Activated T-cell treated with anti-CD3 and anti-CD28 coated beads, Interleukin-2, amount 50 U/mL, for 4 hours (primary cell): Measurements from ENCODE around the gene SPATA33. TPM values are rescaled to one million over a fixed set of nuclear protein-coding genes. Genes with fewer than 3 reads are reported as not detected.

Experiments
- ATAC-seq, 2 donors: fragments of 200-7000 bp; cut with Tn5 transposase; one replicate each; pipeline ENCODE4 v1.10.0; 2021
- DNase-seq: peaks from one replicate; pipeline ENCODE4 v3.0.0-alpha.2; 2020
- H3K27me3 Mint-ChIP-seq: one replicate; pipeline ENCODE4 v1.8.0; 2021; ENCODE audit warnings: low read depth, mixed read lengths
- H3K36me3 Mint-ChIP-seq: one replicate; pipeline ENCODE4 v1.8.0; 2022; ENCODE audit warnings: mixed read lengths; ENCODE audit not compliant: insufficient read depth
- H3K4me1 Mint-ChIP-seq: one replicate; pipeline ENCODE4 v1.8.0; 2021; ENCODE audit warnings: low read depth, mixed read lengths
- H3K4me3 Mint-ChIP-seq: one replicate; pipeline ENCODE4 v1.8.0; 2021; ENCODE audit warnings: mild to moderate bottlenecking, moderate library complexity, mixed read lengths
- H3K9me3 Mint-ChIP-seq: one replicate; pipeline ENCODE4 v1.8.0; 2021; ENCODE audit warnings: mixed read lengths
- total RNA-seq, 3 donors: library from RNA; stranded (reverse); gene quantifications; one replicate each; pipeline ENCODE4 v1.2.1, GENCODE V29; 2021

Gene SPATA33
- 10 to 100 TPM in 1 of 3 donors, 1 to 10 TPM in 2; 7.5 to 11.8 (median 8.0) TPM for total RNA-seq

DNA sequence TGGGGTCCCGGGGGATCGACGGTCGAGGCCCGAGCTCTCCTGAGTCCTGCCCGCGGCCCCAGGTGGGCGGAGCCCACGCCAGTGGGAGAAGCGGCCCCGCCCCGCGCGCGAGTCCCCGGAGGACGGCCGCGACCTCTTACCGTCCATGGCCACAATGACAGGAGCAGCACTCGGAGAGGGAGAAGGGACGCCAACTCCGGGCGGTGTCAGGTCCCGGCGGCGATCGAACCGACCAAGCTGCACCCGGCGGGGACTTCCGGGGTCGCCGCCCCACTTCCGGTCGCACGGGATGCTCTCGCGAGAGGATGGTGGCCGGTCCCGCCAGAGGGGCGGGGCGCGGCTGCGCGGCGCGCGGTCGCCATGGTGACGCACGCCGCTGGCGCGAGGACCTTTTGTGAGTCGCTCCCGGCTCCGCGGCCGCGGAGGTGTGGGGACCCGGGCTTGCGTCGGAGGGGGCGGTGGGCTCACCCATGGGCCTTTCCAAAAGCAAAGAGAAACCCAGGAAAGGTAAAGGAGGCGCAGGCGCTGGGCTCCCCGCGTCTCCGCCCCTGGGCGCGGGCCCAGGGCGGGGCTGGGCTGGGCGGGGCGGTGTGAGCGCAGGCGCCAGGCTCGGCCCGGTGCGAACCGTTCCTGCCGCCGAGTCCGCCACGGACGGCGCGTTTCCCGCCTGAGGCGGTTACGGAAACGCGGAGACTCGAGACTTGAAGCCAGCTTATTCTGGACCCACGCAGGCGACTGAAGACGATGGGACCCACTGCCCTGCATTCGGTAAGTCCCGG is at the start of gene SPATA33, which contains the start of gene CHMP1A:
SPATA33 (plus strand) TSS at position 395 of the 779 bp plus-strand sequence; CDS start at position 471, 76 bp downstream.
CHMP1A (minus strand) TSS at position 267 of the 779 bp plus-strand sequence; CDS start at position 147, 120 bp downstream.
- ATAC-seq (peak; percentile 95 to 96), DNase-seq (peak; percentile 92)
- Mint-ChIP-seq H3K36me3 (peaks cover 8% of the 10 kb centered on the region), H3K4me1 (peaks cover 27% of the 10 kb centered on the region), H3K4me3 (peak within 1 kb of the TSS; percentile 92), H3K9me3 (no peaks in the 10 kb centered on the region), H3K27me3 (no peaks in the 10 kb centered on the region)

DNA sequence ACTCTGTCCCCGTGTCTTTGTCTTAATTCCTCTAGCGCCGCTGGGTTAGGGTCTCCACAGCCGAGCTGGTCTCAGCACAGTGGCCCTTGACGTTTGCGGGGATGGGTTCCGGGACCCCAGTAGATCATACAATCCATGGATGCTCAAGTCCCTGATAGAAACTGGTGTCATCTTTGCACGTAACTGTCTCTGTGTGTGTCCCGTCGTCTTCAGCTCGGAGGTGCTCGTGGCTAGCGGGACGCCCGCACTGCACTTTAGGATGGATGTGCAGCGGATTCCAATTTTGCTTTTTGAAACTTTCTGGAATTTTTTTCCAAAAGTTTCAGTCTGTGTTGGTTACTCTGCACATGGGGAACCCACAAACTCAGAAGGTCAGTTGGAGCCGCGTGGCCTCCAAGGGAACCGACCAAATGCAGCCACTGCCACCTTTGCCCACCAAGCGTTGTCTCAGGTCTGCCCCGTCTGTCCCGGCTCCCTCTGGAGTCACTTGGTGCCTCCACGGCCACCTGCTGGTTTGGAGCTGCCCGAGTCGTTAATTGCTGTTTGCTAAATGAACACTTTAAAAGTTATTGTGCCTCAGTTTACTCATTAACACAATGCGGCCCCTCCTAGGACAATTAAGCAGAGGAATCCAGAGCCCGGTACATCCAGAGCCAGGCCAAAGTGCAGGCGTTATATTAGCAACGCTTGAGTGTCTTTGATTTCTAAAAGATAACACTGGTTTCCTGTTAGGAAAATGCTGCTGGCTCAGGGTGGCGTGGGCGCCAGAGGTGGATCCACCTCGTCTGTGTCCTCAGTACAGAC is 49.5 kb upstream of the SPATA33 start:
- DNase-seq (no peak), ATAC-seq (no peak)
- Mint-ChIP-seq H3K27me3 (peaks cover 4% of the 10 kb centered on the region), H3K36me3 (no peaks in the 10 kb centered on the region), H3K4me1 (peaks cover under 1% of the 10 kb centered on the region), H3K4me3 (no peak overlapping the region), H3K9me3 (no peaks in the 10 kb centered on the region)

DNA sequence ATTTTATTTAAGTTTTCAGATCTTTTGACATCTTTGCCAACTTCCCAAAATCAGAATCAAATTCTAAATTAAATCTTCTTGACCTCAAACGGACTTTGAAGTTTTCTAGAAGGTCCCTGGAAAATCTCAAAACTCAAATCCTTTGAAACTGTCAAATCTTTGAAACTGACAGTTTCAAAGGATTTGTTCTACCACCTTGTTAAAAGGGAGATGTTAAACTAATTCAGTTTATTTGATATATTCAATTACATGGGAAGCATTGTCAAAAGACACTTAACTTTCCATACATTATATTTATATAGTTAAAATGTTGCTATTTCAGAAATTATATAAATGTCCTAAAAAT is 47.6 kb upstream of the SPATA33 start:
- Mint-ChIP-seq H3K4me3 (no peak overlapping the region), H3K27me3 (peaks cover 3% of the 10 kb centered on the region), H3K4me1 (peaks cover 3% of the 10 kb centered on the region), H3K36me3 (no peaks in the 10 kb centered on the region), H3K9me3 (no peaks in the 10 kb centered on the region)
- DNase-seq = no peak
- no peak for ATAC-seq

DNA sequence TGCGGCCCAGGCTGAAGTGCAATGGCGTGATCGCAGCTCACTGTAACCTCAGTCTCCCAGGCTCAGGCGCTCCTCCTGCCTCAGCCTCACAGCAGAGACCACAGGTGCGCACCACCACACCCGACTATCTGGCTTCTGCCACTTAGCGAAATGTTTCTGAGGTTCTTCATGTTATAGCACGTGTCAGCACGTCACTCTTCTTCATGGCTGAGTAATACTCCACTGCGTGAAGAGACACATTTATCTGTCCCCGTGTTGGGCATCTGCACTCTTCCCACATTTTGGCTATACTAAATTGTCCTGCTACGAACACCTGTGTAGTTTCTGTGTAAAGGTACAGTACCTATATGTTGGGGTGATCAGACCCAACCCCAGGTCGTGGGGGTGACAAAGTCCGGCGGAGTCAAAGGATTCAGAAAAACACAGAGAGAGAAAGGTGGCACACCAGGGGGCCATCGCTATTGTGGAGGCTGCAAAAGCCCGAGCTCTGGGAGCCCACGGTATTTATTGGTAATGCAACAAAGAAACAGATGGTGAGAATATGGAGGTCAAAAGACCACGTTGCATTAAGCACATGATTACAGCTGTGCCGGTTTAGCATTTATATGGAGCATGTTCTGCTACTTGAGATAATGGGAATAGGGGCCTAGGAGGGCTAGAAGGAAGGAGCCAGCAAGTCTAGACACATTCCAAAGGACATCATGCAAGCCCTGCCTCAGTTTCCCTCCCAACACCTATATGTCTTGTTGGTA is 45.0 kb upstream of the SPATA33 start:
- Mint-ChIP-seq H3K9me3 (no peaks in the 10 kb centered on the region), H3K27me3 (peaks cover 3% of the 10 kb centered on the region), H3K4me1 (peaks cover 15% of the 10 kb centered on the region), H3K36me3 (no peaks in the 10 kb centered on the region), H3K4me3 (no peak overlapping the region)
- DNase-seq (no peak), ATAC-seq (no peak)

DNA sequence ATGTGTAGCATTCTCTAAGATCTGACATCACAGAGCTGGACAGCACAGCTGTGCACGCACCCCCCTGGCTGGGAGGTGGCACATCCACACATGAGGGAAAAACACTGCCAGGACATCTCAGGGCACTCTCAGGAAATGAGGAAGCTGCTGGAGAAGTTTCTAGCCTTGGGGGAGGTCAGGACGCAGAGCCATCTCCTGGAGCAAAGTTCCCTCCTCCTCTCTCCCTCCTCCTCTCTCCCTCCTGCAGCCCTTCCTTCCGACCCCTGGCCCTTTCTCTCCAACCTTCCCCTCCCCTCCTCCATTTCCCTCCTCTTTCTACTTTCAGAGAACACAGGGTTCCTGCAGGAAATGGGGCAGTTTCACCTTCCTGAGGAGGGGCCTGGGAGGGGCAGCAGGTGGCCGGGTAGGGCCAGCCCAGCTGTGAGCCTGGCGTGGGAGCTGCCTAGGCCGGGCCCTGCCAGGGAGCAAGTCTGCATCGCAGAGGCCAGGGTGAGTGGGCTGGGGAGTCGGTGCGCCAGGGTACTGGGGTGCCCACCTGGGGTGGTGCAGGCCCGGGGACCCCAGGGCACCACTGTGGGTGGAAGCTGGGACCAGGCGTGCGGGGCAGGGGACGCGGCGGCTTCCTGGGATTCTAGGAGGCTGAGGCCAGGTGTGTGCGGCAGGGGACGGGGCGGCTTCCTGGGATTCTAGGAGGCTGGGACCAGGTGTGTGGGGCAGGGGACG is 44.2 kb upstream of the SPATA33 start, which contains the start of gene DPEP1:
DPEP1 (plus strand) TSS at position 412 of the 723 bp plus-strand sequence. CDS start 16,769 bp downstream, outside the sequence.
- peaks cover 3% of the 10 kb centered on the region for H3K27me3 Mint-ChIP-seq
- DNase-seq = no peak
- H3K4me1 Mint-ChIP-seq = peaks cover 15% of the 10 kb centered on the region
- no peaks in the 10 kb centered on the region for H3K9me3 Mint-ChIP-seq
- no peaks in the 10 kb centered on the region for H3K36me3 Mint-ChIP-seq
- ATAC-seq = no peak
- H3K4me3 Mint-ChIP-seq = no peak within 1 kb of the TSS

DNA sequence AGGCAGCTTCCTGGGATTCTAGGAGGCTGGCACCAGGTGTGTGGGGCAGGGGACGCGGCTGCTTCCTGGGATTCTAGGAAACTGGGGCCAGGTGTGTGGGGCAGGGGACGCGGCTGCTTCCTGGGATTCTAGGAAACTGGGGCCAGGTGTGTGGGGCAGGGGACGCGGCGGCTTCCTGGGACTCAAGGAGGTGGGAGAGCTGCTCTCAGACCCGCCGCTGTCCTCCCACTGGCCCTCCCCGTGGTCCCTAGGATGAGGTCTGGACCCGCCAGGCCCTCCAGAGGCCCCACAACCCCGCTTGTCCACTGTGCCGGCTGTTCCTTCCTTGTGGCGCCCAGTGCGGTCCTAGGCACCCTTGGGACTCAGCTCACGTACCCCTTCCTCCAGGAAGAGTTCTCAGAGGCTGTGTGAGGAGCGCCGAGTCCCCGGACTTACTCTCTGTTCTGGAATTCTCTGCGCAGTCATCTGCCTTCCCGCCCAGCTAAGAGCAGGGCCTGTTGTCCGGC is 43.6 kb upstream of the SPATA33 start:
- H3K36me3 Mint-ChIP-seq = no peaks in the 10 kb centered on the region
- H3K4me1 Mint-ChIP-seq = peaks cover 15% of the 10 kb centered on the region
- H3K27me3 Mint-ChIP-seq = peaks cover 3% of the 10 kb centered on the region
- ATAC-seq = no peak
- no peak overlapping the region for H3K4me3 Mint-ChIP-seq
- H3K9me3 Mint-ChIP-seq = no peaks in the 10 kb centered on the region
- DNase-seq = no peak

DNA sequence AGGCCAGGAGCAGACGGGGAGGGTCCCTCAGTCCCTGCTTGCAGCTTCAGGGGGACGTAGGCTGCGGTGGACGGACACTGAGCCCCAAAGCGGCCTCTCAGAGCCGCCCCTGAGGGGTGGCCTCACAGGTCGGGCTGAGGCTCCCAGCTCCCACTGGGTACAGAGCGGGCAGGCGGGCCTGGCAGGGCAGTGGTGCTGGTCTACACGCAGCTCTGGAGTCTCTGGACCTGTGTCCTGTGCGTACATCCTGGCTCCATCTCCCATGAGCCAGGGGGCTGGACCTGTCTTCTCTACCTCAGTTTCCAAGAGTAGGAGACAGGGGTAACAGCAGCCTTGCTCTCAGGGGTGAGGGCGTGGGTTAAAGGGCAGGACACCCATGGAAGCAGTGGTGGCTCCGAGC is 42.5 kb upstream of the SPATA33 start:
- Mint-ChIP-seq H3K4me3 (no peak overlapping the region), H3K36me3 (no peaks in the 10 kb centered on the region), H3K9me3 (no peaks in the 10 kb centered on the region), H3K4me1 (peaks cover 15% of the 10 kb centered on the region), H3K27me3 (peaks cover 3% of the 10 kb centered on the region)
- DNase-seq (no peak), ATAC-seq (peak in 1 of 2 donors; percentile 34)

DNA sequence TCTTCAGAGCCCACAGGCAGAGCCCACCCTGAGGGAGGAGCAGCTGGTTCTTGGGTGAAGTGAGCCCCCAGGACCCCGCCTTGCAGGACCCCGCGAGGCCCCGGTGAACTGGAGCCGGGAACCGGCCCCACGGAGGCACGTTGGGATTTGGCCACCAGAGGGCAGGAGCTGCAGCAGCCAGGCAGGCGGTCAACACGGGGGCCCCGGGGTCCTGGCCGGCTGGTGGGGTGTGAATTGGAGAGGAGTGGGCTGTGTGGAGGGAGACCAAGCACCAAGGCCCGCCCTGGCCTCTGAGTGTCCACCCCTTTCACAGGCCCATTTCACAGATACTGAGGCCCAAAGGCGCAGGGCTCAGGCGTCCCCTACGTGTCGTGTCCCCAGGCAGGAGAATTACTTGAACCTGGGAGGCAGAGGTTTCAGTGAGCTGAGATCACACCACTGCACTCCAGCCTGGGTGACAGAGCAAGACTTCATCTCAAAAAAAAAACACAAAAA is 42.0 kb upstream of the SPATA33 start:
- H3K9me3 Mint-ChIP-seq = no peaks in the 10 kb centered on the region
- H3K27me3 Mint-ChIP-seq = peaks cover 3% of the 10 kb centered on the region
- H3K4me1 Mint-ChIP-seq = peaks cover 15% of the 10 kb centered on the region
- no peak overlapping the region for H3K4me3 Mint-ChIP-seq
- DNase-seq (peak; percentile 32), ATAC-seq (peak; percentile 34 to 56)
- H3K36me3 Mint-ChIP-seq = no peaks in the 10 kb centered on the region

DNA sequence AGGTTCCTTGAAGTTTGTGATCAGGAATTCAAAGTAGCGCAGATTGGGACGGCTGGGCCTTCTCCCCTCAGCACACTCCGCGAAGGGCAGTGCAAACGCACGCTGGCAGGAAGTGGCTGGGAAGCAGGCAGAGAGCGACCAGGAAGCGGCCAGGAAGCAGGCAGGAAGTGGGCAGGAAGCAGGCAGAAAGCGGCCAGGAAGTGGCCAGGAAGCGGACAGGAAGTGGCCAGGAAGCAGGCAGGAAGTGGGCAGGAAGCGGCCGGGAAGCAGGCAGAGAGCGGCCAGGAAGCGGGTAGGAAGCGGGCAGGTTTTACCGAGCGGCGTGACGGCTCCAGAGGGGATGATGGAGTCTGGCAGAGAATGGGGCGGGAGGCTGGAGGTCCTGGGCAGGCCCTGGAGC is 41.0 kb upstream of the SPATA33 start:
- Mint-ChIP-seq H3K4me1 (peaks cover 15% of the 10 kb centered on the region), H3K36me3 (no peaks in the 10 kb centered on the region), H3K4me3 (peak overlapping the region; percentile 19), H3K27me3 (peaks cover 5% of the 10 kb centered on the region), H3K9me3 (no peaks in the 10 kb centered on the region)
- no peak for ATAC-seq
- DNase-seq = no peak

DNA sequence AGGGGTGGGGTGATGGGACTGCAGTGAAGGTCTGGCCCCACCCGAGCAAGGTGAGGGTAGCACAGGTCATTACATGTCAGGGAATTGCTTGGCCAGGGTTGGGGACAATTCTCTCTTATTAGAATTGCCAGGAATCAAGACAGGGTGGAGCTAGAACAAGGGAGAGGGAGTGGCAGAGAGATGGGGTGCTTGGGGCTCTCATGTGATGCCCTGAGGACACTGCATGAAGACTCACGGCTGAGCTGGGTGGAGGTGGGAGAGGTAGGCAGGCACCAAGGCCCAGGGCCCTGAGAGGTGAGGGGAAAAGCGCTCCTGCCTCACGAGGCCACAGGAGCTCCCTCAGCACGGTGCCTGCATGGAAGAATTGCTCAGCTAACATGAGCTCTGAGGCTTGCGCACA is 40.6 kb upstream of the SPATA33 start:
- peaks cover 7% of the 10 kb centered on the region for H3K27me3 Mint-ChIP-seq
- H3K36me3 Mint-ChIP-seq = no peaks in the 10 kb centered on the region
- DNase-seq (no peak), ATAC-seq (peak in 1 of 2 donors; percentile 38)
- H3K9me3 Mint-ChIP-seq = no peaks in the 10 kb centered on the region
- no peak overlapping the region for H3K4me3 Mint-ChIP-seq
- peaks cover 15% of the 10 kb centered on the region for H3K4me1 Mint-ChIP-seq

DNA sequence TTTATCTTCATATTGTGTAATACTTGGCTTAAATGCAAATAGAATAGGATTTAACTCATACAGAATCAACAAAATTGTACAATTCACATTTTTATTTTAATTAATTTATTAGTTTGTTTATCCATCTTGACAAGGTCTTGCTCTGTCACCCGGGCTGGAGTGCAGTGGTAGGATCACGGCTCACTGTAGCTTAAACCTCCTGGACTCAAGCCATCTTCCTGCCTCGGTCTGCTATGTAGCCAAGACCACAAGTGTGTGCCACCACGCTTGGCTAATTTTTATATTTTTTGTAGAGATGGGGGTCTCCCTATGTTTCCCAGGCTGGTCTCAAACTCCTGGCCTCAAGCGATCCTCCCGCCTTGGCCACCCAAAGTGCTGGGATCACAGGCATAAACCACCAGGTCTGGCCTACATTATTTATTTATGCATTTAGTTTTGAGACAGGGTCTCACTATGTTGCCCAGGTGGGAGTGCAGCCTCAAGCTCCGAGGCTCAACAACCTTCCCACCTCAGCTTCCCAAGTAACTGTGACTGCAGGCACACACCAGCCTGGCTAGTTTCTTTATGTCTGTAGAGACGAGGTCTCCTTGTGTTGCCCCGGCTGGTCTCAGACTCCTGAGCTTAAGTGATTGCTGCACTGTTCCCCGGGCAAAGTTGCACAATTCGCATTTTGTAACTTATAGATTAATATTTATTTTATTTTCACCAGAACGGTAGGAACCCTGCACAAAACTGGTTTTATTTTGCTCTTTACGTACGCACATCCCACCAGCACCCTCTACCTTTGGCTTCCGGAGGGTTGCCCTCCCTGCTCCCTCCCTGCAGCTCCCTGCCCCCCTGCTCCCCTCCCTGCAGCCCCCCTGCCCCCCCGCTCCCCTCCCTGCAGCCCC is 39.3 kb upstream of the SPATA33 start:
- Mint-ChIP-seq H3K4me1 (peaks cover 15% of the 10 kb centered on the region), H3K36me3 (no peaks in the 10 kb centered on the region), H3K9me3 (no peaks in the 10 kb centered on the region), H3K4me3 (no peak overlapping the region), H3K27me3 (peaks cover 7% of the 10 kb centered on the region)
- DNase-seq (no peak), ATAC-seq (no peak)

DNA sequence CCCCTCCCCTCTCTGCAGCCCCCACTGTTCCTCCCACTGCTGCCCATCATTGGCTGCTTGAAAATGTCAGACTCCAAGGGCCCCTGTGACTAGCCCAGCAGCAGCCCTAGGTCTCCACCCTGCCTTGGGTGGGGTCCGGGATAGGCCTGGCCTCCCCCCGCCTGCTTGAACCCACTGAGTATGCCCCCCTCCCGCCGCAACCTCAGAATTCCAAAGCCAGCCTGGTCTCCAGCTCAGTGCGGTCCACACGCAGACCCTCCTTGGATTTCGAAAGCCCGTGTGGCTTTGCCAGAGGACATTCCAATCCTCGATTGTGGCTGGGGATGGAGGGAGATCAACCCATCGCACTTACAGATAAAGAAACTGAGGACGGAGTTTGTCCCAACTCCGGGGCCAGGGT is 37.8 kb upstream of the SPATA33 start:
- DNase-seq = no peak
- H3K9me3 Mint-ChIP-seq = no peaks in the 10 kb centered on the region
- no peak for ATAC-seq
- peaks cover 13% of the 10 kb centered on the region for H3K27me3 Mint-ChIP-seq
- H3K4me3 Mint-ChIP-seq = no peak overlapping the region
- H3K36me3 Mint-ChIP-seq = no peaks in the 10 kb centered on the region
- H3K4me1 Mint-ChIP-seq = peaks cover 13% of the 10 kb centered on the region
